GM21515 (cell line): Measurements from ENCODE around the gene GAS7.
A peak's percentile ranks its signal among the peaks of the same experiment; 100 is the strongest.
"Not testable (repeated sequence)": the region's sequence is repeated elsewhere in the genome, so short reads cannot be mapped to it uniquely, and the experiment has no call there.

Experiments used
- ATAC-seq: cut with Tn5 transposase; IDR thresholded peaks from one replicate; pipeline ENCODE4 v1.9.1; 2021; ENCODE audit not compliant: unreplicated experiment

GAS7 gene

GRCh38 chr17:10077561-10078299 is 120.7 kb downstream of the GAS7 start:
- ATAC-seq = no peak

DNA sequence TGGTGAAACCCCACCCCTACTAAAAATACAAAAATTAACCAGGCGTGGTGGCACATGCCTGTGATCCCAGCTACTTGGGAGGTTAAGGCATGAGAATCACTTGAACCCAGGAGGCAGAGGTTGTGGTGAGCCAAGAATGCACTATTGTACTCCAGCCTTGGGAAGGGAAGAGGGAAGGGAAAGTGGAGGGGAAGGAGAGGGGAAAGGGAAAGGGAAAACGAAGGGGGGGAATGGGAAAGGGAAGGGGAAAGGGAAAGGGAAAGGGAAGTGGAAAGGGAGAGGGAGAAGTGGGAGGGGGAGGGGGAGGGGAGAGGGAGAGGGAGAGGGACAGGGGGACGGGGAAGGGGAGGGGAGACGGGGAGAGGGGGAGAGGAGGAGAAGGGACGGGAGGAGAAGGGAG is 122.5 kb downstream of the GAS7 start:
- no peak for ATAC-seq

DNA sequence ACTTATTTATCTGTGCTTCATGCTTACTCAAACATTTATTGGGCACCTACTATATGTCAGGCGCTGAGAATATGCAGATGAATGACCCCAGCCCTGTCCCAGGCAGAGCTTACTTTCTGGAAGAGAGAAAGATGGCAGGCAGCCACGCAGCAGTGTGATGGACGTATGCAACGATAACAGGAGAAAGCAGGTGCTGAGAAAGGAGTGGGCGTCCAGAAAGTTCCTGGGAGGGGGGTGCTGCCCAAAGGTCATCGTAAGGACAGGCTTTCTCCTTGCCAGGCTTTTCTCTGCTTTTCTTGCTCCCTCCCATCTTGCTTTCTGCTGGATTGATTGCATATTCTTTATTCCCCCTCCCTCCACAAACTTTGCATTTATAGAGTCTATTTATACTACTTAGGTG is 124.5 kb downstream of the GAS7 start:
- ATAC-seq = no peak

DNA sequence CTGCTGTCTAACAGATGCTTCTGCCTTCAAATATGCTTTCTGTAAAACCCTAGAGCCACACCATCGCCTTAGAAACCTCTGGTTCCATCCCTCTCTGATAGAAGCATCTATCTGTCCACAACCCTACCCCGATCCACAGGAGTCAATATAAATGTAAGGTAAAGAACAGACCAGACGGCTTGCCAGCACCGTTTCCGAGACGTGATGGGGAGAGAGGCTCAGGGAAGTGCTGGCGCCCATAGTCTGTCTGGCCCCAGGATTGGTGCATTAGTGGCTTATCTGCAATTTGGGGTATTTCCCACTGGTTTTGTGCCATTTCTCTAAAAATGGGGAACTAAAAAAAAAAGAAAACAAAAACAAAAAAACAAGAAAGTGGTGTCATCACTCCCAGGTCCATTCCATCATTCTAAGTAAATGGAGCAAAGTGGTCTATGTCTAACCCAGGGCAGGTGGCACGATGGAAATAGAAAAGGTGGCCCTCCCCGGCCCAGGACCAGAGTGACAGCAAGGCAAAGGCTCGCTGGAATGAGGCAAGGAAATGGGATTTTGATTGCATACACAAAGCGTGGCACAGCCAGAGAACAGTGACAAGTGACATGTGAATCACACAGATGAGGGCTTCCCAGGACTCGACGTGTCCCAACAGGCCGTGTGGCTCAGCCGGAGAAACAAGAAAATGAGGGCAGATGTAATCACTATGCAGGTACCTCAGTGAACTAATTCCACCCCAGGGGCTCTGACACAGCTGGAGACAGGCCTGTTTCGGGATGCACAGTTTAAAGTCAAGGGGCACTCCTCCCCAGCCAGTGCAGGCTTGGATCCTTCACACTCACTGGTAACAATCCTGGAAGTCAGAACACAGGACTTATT is 125.6 kb downstream of the GAS7 start:
- ATAC-seq = no peak

GRCh38 chr17:10072086-10072485 is 126.3 kb downstream of the GAS7 start:
- no peak for ATAC-seq

- no peak for ATAC-seq
These were observed 127.3 kb downstream of the GAS7 start for GRCh38 chr17:10071141-10071540.

- no peak for ATAC-seq
These were observed 127.7 kb downstream of the GAS7 start for GRCh38 chr17:10070690-10071089.

DNA sequence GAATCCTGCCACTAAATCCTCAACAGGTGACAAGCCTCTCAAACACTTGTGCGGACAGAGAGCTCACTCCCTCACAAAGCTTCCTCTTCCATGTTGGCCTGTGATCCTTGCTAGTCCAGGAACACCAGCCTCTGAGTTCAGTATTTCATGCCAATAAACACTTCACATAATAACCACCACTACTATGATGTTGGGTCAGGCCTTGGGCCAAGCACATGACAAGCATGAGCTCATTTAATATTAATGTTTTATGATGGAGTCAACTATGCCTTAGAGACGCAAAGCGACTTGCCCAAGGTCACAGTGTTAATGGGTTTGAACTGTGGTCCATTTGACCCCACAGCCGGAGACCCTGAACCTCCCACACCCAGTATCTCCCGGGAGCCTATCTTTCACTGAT is 129.1 kb downstream of the GAS7 start:
- ATAC-seq = no peak

DNA sequence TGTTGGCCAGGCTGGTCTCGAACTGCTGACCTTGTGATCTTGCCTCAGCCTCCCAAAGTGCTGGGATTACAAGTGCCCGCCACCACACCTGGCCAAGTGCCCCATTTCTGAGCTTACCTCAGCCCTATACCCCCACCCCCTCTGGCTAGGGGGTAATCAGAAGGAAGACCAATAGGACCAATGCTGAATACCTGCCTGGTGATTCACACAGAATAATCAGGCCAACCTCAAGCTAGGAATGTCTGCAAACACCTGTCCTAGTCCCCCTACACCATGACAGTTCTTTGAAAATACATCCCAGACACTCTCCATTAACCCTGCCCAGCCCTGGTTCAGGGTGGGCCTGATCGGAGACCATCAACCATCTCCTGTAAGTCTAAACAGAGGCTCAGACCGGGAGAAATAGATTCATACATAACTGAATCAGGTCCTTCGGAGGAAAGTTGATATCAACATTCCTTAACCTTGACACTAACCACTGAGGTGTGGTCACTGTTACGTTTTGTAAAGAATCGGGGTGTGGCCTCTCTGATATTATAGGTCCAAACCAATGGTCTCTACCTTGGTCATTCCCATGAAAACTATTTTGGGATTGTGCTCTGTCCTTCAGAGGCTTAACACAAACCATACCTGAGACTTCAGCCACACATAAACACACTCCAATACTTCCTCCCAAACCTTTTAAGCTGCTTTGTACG is 130.8 kb downstream of the GAS7 start:
- ATAC-seq = no peak

GRCh38 chr17:10064536-10064935 is 133.9 kb downstream of the GAS7 start:
- no peak for ATAC-seq

- no peak for ATAC-seq
These were observed 134.6 kb downstream of the GAS7 start for GRCh38 chr17:10063730-10064241.

DNA sequence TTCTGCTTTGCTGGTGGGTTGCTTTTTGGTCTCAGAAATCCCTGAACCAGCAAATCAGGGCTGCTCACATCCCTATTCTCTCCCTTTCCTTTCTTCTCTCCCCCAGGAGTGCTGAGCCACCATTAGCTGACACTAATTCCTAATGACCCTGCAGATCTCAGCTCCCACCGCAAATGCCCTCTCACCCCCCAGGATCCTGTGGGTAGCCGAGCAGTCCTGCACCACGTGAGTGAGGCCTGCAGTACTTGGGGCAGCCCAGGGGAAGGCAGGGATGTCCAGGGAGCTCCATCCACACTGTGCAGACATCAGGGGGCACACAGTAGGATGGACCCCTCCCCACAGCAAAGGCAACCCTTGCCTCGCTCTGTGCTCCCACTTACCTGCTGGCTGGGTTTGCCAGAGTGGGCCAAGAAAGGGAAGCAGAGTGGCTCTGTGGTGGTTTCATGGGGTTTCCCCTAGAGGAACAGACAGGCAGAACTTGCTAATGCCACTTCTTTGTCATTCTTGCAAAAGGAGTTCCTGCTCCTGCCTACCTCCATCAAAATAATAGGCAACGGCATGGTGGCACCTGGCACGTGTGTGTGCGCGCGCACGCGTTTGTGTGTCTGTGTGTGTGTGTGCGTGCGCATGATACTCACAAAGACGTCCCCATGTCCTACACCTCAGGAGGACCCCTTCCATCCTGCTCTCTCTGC is 135.6 kb downstream of the GAS7 start:
- ATAC-seq = no peak

DNA sequence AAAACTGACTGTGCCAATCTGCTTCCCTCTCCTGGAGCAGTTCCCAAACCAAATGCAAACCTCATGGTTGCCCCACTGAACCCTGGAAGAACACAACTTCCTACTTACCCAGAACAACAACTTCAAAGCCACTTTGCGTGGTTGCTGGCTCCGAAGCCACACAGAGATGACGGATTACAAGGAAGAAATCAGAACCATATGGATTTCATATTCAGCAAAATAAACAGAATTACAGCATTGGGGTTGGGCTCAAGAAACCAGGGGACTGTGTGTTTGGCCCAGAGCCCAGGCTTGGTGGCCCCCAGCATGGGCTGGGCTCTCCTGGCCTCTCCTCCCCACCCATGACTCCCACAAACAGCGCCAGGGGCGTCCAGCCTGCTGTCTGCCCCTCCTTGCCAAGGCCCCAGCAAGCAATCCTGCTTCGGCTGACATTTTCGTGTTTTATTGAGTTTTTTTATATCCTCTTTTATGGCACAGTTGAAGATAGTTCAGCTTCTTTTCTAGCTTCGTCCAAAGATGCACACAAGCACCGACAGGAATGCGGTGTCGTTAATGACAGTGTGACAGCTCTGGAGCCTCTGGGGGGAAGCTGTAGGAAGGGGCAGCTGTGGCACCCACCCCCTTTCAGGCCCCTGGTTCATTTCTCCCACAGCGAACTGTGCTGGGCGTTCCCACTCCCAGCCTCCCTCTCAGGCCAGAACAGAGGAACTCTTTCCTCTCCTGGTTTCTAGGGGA is 137.1 kb downstream of the GAS7 start:
- no peak for ATAC-seq

GRCh38 chr17:10060526-10060925 is 137.9 kb downstream of the GAS7 start:
- no peak for ATAC-seq

- ATAC-seq = peak; percentile 76
These were observed 138.7 kb downstream of the GAS7 start for GRCh38 chr17:10059684-10060211.

DNA sequence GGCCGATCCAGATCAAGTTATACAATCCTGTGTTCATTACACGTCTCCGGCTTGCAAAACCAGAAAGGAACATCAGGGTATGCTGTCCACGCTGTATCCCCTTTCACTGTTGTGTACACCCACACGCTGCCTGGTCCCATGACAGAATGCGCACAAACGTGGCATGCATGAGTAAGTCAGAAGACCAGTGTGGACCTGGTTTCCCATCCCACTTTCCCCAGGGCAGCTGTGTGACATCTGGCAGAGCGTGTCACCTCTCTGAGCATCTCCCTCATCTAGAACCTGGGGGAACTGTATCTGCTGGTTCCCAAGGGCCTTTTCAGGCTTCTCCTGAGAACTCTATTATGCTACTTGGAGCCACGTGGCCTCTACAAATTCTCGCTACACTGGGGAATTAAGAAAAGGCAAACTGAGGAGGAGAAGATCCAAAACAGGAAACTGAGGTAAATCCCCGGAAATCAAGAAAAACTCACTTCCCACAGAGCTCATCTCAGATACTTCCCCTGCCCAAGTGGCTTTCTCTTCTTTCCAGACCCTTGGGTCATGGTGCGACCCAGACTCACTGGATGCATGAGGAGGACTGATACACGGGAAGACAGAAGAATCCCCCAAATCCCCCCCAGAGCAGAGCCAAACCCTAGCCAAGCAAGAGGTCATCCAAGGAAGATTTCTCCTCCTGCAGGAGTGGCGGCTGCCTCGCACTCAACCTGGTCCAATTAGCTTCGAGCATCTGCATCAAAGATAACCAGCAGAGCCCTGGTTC is 139.3 kb downstream of the GAS7 start:
- peak; percentile 21 for ATAC-seq

DNA sequence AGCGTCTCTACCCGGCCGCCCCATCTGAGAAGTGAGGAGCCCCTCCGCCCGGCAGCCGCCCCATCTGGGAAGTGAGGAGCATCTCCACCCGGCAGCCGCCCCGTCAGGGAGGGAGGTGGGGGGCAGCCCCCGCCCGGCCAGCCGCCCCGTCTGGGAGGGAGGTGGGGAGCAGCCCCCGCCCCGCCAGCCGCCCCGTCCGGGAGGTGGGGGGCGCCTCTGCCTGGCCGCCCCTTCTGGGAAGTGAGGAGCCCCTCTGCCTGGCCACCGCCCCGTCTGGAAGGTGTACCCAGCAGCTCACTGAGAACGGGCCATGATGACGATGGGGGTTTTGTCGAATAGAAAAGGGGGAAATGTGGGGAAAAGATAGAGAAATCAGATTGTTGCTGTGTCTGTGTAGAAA is 140.9 kb downstream of the GAS7 start:
- ATAC-seq = not testable (repeated sequence)

GRCh38 chr17:10055262-10055975 is 143.0 kb downstream of the GAS7 start:
- ATAC-seq = no peak
